Rectal smooth muscle tissue (tissue), 1 donor: ENCODE measurements around the gene RPL27.

Experiments
- H3K27ac ChIP-seq: one replicate; pipeline ENCODE4 v1.7.0; 2013; ENCODE audit warnings: low read depth, low read length, inconsistent platforms
- H3K27me3 ChIP-seq: one replicate; pipeline ENCODE4 v1.7.0; 2013; ENCODE audit warnings: low read length; ENCODE audit not compliant: control insufficient read depth, insufficient read depth
- H3K36me3 ChIP-seq: one replicate; pipeline ENCODE4 v1.7.0; 2013; ENCODE audit warnings: low read length; ENCODE audit not compliant: control insufficient read depth, insufficient read depth
- H3K4me1 ChIP-seq: one replicate; pipeline ENCODE4 v1.7.0; 2013; ENCODE audit warnings: low read length; ENCODE audit not compliant: control insufficient read depth, insufficient read depth
- H3K4me3 ChIP-seq: one replicate; pipeline ENCODE4 v1.7.0; 2013; ENCODE audit warnings: low read length
- H3K9ac ChIP-seq: one replicate; pipeline ENCODE4 v1.7.0; 2013; ENCODE audit warnings: low read length

RPL27 gene

DNA sequence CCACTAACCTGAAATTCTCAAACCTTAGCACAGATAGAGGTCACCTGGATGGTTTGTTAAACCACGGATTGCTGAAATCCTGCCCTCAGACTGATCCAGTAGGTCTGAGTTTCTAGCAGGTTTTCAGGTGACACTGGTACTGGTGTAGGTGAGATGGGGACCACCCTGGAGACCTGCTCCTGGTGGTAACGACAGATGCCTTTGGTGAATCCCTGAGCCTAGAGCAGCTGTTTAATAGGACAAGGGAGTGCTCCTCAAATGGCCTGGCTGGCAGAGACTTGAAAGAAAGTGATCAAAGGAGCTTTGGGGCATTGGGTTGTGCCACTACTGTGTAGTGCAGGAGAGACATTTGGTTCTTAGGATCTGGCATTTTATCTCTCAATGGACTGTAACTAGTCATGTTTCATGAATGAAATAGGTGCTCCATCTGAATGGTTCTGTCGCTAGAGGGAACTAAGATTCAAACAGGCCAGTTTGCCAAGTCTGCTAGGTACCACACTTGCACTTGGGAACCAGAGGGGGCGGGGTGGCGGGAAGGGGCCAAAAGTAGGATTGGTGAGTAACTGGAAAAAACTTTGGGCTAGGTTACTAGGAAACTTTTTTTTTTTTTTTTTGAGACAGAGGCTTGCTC lies 5.4 kb downstream of the RPL27 start:
- Histone ChIP-seq H3K36me3 (peaks cover 19% of the 10 kb centered on the region), H3K27me3 (no peaks in the 10 kb centered on the region), H3K4me3 (no peak overlapping the region), H3K27ac (no peak overlapping the region), H3K9ac (no peak overlapping the region), H3K4me1 (peaks cover 10% of the 10 kb centered on the region)

DNA sequence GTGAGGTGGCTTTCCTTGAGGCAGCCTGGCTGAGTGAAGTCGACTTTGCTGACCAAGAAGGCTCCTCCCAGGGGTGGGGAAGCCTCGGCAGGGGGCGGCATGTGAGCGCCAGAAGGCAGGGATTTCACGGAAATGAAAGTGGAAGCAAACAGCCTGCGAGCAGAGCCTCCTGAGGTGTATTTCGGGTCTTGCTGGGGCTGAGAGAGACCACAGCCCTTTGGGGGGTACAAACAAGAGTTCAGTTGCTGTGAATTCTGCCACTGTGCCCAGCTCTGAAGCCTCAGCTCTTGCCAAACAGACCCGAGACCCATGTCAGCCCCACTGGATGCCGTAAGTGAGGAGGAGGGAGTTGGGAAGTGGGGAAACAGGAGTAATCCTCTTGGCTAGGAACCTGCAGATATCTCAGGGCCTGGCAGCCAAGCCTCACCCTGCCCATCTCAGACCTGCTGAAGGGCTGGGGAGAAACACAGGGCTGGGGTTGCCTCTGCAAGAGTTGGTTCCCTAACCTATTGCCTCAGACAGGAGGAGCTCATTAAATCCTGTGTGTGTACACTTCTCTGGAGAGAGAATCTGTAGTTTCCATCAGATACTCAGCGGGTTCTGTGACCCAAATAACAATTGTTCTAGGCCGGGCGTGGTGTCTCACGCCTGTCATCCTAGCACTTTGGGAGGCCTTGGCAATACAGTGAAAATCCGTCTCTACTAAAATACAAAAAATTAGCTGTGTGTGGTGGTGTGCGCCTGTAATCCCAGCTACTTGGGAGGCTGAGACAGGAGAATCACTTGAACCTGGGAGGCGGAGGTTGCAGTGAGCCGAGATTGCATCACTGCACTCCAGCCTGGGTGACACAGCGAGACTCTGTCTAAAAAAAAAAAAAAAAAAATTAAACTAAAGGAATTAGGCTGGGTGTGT lies 8.7 kb downstream of the RPL27 start, which contains the start of gene IFI35:
TSS of gene IFI35 (plus strand) at position 146 of the 913 bp plus-strand sequence. CDS start at position 310, 164 bp downstream.
- peaks cover 7% of the 10 kb centered on the region for H3K36me3 ChIP-seq
- no peaks in the 10 kb centered on the region for H3K27me3 ChIP-seq
- H3K4me1 ChIP-seq, result peaks cover 3% of the 10 kb centered on the region
- H3K27ac ChIP-seq, result peak within 1 kb of the TSS; percentile 94
- peak within 1 kb of the TSS; percentile 93 for H3K9ac ChIP-seq
- H3K4me3 ChIP-seq, result peak within 1 kb of the TSS; percentile 96

DNA sequence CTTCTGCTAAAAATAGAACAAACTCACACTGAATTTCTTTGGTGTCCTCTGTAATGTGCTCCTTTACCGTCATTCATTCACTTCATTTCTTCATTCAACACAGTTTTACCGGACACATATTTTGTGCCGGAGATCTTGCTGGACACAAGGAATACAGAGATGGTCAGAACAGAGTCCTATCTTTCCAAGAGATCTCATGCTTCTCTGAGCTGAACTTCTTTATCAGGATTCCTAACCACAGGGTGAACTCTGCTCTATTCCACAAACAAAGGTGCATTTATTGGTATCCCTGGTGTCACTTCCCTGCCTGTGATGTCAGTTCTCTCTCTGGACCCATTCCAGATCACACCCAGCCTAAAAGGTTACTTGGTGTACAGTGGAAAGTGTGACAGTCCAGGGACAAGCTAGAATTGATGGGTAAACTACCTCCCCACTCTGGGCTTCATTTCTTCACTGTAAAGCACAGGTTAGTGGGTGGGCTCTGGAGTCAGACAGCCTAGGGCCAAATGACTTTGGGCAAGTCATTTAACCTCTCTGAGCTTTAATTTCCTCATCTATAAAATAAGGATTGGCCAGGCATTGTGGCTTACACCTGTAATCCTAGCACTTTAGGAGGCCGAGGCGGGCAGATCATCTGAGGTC lies 12.6 kb downstream of the RPL27 start:
- H3K27ac ChIP-seq, result no peak overlapping the region
- peaks cover 3% of the 10 kb centered on the region for H3K4me1 ChIP-seq
- no peak overlapping the region for H3K4me3 ChIP-seq
- H3K27me3 ChIP-seq, result no peaks in the 10 kb centered on the region
- H3K36me3 ChIP-seq, result peaks cover 14% of the 10 kb centered on the region
- H3K9ac ChIP-seq, result no peak overlapping the region

GRCh38 chr17:43011728-43012472 lies 13.7 kb downstream of the RPL27 start:
- Histone ChIP-seq H3K36me3 (peaks cover 14% of the 10 kb centered on the region), H3K9ac (no peak overlapping the region), H3K27ac (no peak overlapping the region)

DNA sequence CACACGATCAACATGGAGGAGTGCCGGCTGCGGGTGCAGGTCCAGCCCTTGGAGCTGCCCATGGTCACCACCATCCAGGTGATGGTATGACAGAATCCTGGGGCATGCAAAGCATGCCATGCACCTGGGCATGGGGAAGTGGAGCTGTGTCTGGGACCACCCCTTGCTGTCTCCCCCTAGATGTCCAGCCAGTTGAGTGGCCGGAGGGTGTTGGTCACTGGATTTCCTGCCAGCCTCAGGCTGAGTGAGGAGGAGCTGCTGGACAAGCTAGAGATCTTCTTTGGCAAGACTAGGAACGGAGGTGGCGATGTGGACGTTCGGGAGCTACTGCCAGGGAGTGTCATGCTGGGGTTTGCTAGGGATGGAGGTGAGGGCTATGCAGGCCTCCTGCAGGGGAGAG lies 15.1 kb downstream of the RPL27 start:
- Histone ChIP-seq H3K36me3 (peaks cover 18% of the 10 kb centered on the region), H3K27me3 (no peaks in the 10 kb centered on the region), H3K4me3 (no peak overlapping the region), H3K4me1 (peaks cover 2% of the 10 kb centered on the region), H3K9ac (peak overlapping the region; percentile 6), H3K27ac (no peak overlapping the region)

More at GRCh38 chr17:43011728-43012472, 13.7 kb downstream of the RPL27 start:
- Histone ChIP-seq H3K27me3 (no peaks in the 10 kb centered on the region), H3K4me1 (no peaks in the 10 kb centered on the region), H3K4me3 (no peak overlapping the region)

DNA sequence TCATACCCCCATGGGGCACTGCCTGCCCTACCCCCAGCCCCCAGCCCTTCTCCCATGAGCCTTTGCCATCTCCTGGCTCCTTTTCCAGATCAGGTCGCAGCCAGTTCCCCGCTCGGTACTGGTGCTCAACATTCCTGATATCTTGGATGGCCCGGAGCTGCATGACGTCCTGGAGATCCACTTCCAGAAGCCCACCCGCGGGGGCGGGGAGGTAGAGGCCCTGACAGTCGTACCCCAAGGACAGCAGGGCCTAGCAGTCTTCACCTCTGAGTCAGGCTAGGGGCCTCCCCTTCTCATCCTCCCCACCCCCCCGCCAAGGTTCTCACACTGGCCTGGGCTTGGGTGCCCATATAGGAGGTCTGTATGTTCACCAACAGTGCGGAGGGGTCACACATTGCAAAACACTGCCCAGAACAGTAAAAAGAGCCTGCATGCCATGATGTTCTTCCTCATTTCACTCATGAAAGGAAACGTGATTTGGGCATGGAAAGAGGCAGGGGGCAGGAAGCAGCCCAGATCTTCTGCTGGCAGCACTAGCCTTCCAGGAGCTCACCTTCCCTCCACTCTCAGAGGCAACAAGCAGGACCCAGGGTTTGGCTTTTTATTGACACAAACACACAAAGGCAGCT lies 15.9 kb downstream of the RPL27 start:
- H3K4me3 ChIP-seq, result no peak overlapping the region
- no peak overlapping the region for H3K9ac ChIP-seq
- H3K27ac ChIP-seq, result no peak overlapping the region
- peaks cover 5% of the 10 kb centered on the region for H3K4me1 ChIP-seq
- no peaks in the 10 kb centered on the region for H3K27me3 ChIP-seq
- peaks cover 21% of the 10 kb centered on the region for H3K36me3 ChIP-seq

DNA sequence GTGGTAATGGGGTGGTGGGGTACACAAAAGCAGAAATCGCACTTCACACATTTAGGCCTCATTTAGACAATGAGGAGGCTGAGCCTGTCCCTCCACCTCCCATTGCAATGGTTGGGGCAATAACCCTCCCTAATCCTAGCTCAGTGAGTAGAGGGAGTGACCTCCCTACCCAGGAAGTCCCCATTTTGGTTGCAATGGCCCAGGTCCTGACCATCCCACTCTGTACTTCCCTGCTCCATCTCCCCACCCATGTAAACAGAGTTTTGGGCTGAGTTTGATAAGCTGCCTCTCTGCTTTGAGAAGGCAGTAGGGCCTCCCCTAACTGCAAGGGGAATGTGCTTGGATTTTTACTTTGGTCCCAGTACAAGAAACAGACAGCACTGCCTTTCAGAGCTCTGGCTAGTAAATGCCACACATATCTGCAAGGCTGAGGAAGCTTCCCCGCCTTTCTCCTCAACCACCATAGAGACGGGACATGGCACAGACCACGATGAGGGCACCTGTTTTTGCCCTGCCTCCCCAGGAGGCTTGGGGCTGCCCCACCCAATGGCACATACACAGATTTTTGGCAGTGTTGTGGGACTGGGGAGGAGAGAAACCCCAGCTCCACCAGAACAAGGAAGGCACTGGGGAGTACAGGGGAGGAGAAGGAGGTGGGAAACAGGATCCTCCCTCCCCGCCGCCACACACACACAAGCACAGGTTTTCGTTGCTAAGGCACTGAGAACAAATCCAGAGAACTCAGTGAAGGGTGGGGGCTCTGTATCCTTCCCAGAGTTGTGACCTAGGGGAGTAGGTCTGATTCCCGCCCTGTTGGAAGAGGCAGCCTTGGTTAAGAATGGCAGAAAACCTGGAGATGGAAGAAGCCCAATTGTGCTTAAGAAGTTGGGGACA lies 16.7 kb downstream of the RPL27 start:
- Histone ChIP-seq H3K27me3 (no peaks in the 10 kb centered on the region), H3K36me3 (peaks cover 21% of the 10 kb centered on the region), H3K4me1 (peaks cover 9% of the 10 kb centered on the region), H3K27ac (no peak overlapping the region), H3K4me3 (no peak overlapping the region), H3K9ac (no peak overlapping the region)

- no peak overlapping the region for H3K9ac ChIP-seq
- H3K27ac ChIP-seq, result no peak overlapping the region
- H3K27me3 ChIP-seq, result no peaks in the 10 kb centered on the region
- H3K4me1 ChIP-seq, result peaks cover 13% of the 10 kb centered on the region
- peaks cover 21% of the 10 kb centered on the region for H3K36me3 ChIP-seq
- no peak overlapping the region for H3K4me3 ChIP-seq
Observed at GRCh38 chr17:43015579-43015978, 17.4 kb downstream of the RPL27 start.

GRCh38 chr17:43016216-43016615 lies 18.0 kb downstream of the RPL27 start:
- H3K9ac ChIP-seq, result no peak overlapping the region
- no peak overlapping the region for H3K27ac ChIP-seq
- no peaks in the 10 kb centered on the region for H3K27me3 ChIP-seq
- no peak overlapping the region for H3K4me3 ChIP-seq
- H3K36me3 ChIP-seq, result peaks cover 21% of the 10 kb centered on the region
- peaks cover 13% of the 10 kb centered on the region for H3K4me1 ChIP-seq

DNA sequence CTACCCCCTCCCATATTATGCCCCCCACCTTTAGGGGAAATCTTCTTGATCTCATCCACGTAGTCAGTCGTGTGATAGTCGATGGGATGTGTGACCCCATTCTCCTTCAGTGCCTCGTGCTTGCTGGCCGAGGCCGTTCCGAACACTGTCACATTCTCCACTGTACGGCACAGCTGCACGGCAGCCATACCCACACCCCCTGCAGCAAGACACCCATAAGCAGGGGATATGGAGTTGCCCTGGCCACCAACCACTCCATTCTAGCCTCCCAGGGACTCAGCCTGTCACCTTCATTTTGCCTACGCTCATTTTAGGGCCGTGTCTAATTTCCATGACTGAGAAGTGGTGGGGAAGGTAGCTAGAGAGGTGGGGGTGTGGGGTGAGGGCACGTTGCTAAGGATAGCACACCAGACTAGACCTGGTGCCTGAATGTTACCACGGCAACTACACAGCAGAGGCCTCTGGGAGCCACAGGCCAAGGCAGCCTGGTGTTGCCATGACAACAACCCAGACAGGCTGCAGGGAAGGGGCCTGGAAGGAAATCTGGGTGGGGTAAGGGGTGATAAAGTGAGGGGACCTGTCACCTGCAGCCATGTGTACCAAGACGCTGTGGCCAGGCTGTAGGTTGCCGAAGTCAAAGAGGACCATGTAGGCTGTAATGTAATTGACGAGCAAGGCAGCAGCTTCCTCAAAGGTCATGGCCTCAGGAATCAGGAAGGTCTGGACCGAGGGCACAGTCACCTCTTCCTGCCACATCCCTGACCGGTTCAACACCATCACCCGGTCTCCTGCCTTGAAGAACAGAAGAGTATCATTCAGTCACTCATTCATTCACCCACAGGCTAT lies 20.0 kb downstream of the RPL27 start:
- peaks cover 16% of the 10 kb centered on the region for H3K36me3 ChIP-seq
- no peaks in the 10 kb centered on the region for H3K27me3 ChIP-seq
- peak overlapping the region; percentile 18 for H3K4me3 ChIP-seq
- no peak overlapping the region for H3K9ac ChIP-seq
- no peak overlapping the region for H3K27ac ChIP-seq
- H3K4me1 ChIP-seq, result peaks cover 13% of the 10 kb centered on the region
